H1 (cell line): ENCODE measurements around the gene C11orf98. TPM values are rescaled to one million over a fixed set of nuclear protein-coding genes. Genes with fewer than 3 reads are reported as not detected.

Source experiments
- CTCF ChIA-PET: fragments of 300-600 bp; sonication (Branson Sonifier 250); formaldehyde crosslinking; loops from one replicate; lab custom pipeline; 2021; ENCODE audit not compliant: partially characterized antibody; lab: Charles Lee
- POLR2A ChIA-PET: fragments of 300-600 bp; sonication (Branson Sonifier 250); formaldehyde crosslinking; loops from one replicate; lab custom pipeline; 2021; ENCODE audit warnings: inconsistent platforms; ENCODE audit not compliant: partially characterized antibody; lab: Charles Lee
- DNase-seq, 2 experiments: peaks; one replicate each; pipeline versions ENCODE4 v3.0.0 to v3.0.0-alpha.2; 2010 to 2022; ENCODE audit warnings: low spot score in 2 of 2, low read depth in 1 of 2, mixed read lengths in 1 of 2
- FAIRE-seq: peaks from 2 replicates; lab custom pipeline; 2011; peaks lifted over from hg19 to GRCh38; lab: Jason Lieb, UNC
- H2AFZ ChIP-seq: 2 replicates; pipeline ENCODE4 v1.8.1; 2012; ENCODE audit warnings: low read length, inconsistent platforms
- H2AK5ac ChIP-seq: 2 replicates; pipeline ENCODE4 v1.6.1; 2013; ENCODE audit warnings: low read depth, low read length
- H2BK120ac ChIP-seq: replicated peaks from 2 replicates; pipeline ENCODE3; 2013; ENCODE audit warnings: low read depth, low read length, inconsistent platforms
- H2BK12ac ChIP-seq: 2 replicates; pipeline ENCODE4 v1.6.1; 2013; ENCODE audit warnings: low read depth, low read length
- H2BK15ac ChIP-seq: 2 replicates; pipeline ENCODE4 v1.6.1; 2013; ENCODE audit warnings: low read length
- H2BK20ac ChIP-seq: 2 replicates; pipeline ENCODE4 v1.6.1; 2013; ENCODE audit warnings: low read length
- H2BK5ac ChIP-seq: 2 replicates; pipeline ENCODE4 v1.6.1; 2013; ENCODE audit warnings: low read depth, low read length
- H3K14ac ChIP-seq: 2 replicates; pipeline ENCODE4 v1.6.1; 2013; ENCODE audit warnings: inconsistent platforms; ENCODE audit not compliant: insufficient read length
- H3K18ac ChIP-seq: 2 replicates; pipeline ENCODE4 v1.6.1; 2013; ENCODE audit warnings: low read length; ENCODE audit errors: extremely low read depth
- H3K23ac ChIP-seq: 2 replicates; pipeline ENCODE4 v1.6.1; 2013; ENCODE audit warnings: inconsistent platforms; ENCODE audit not compliant: insufficient read length
- H3K23me2 ChIP-seq: 2 replicates; pipeline ENCODE4 v1.6.1; 2013; ENCODE audit warnings: low read depth, low read length
- H3K27ac ChIP-seq: 2 replicates; pipeline ENCODE4 v1.6.1; 2011; ENCODE audit warnings: low read depth, low read length, inconsistent platforms
- H3K27me3 ChIP-seq, 4 experiments: replicated peaks in 1 of 4; 1 replicate in 1 of 4; 2 replicates in 3 of 4; pipeline versions ENCODE4 v1.6.1 to v1.8.1; 2011 to 2013; ENCODE audit warnings: low read length in 3 of 4, mild to moderate bottlenecking in 3 of 4, inconsistent platforms in 2 of 4, mixed read lengths in 2 of 4, moderate library complexity in 1 of 4; ENCODE audit not compliant: control insufficient read depth in 3 of 4, insufficient read depth in 3 of 4; ENCODE audit errors: extremely low read depth in 1 of 4
- H3K36me3 ChIP-seq, 4 experiments: 2 replicates each; pipeline versions ENCODE4 v1.6.1 to v1.8.1; 2011 to 2013; ENCODE audit warnings: mild to moderate bottlenecking in 4 of 4, low read length in 3 of 4, moderate library complexity in 2 of 4, control low read depth in 1 of 4, inconsistent platforms in 1 of 4; ENCODE audit not compliant: insufficient read depth in 4 of 4, control insufficient read depth in 2 of 4
- H3K4ac ChIP-seq: replicated peaks from 2 replicates; pipeline ENCODE3; 2013; ENCODE audit warnings: low read length, low read depth, mixed read lengths, inconsistent platforms; ENCODE audit not compliant: insufficient read length
- H3K4me1 ChIP-seq, 4 experiments: replicated peaks in 1 of 4; 1 replicate in 1 of 4; 2 replicates in 3 of 4; pipeline versions ENCODE4 v1.6.1 to v1.8.1; 2011 to 2013; ENCODE audit warnings: low read length in 3 of 4, inconsistent platforms in 2 of 4, mixed read lengths in 1 of 4; ENCODE audit not compliant: insufficient read depth in 4 of 4, control insufficient read depth in 3 of 4
- H3K4me2 ChIP-seq, 2 experiments: 2 replicates each; pipeline versions ENCODE4 v1.6.1 to v1.8.1; 2011 to 2013; ENCODE audit warnings: low read depth in 2 of 2, low read length in 2 of 2, control low read depth in 1 of 2, inconsistent platforms in 1 of 2, mild to moderate bottlenecking in 1 of 2; ENCODE audit not compliant: insufficient read depth in 1 of 2
- H3K4me3 ChIP-seq, 4 experiments: fragments of 200-600, 300-600 bp in 1 of 4; sonication (generic), shearing (Covaris generic), sonication (Bioruptor Twin) in 1 of 4; 2 replicates each; pipeline versions ENCODE4 v1.5.1 to v1.8.1; 2011 to 2016; ENCODE audit warnings: low read length in 4 of 4, low read depth in 3 of 4, control low read depth in 2 of 4, inconsistent platforms in 2 of 4, mild to moderate bottlenecking in 2 of 4, mixed read lengths in 1 of 4, moderate library complexity in 1 of 4; ENCODE audit not compliant: insufficient read depth in 2 of 4; ENCODE audit errors: extremely low read depth in 1 of 4
- H3K56ac ChIP-seq: replicated peaks from 2 replicates; pipeline ENCODE3; 2013; ENCODE audit warnings: low read depth, mild to moderate bottlenecking, mixed read lengths, low read length, inconsistent platforms; ENCODE audit not compliant: insufficient read length
- H3K79me1 ChIP-seq: 2 replicates; pipeline ENCODE4 v1.6.1; 2013; ENCODE audit warnings: low read depth, low read length, control low read depth
- H3K79me2 ChIP-seq, 2 experiments: 2 replicates each; pipeline versions ENCODE4 v1.6.1 to v1.8.1; 2012 to 2013; ENCODE audit warnings: low read length in 2 of 2, mild to moderate bottlenecking in 2 of 2, inconsistent platforms in 1 of 2; ENCODE audit not compliant: insufficient read depth in 2 of 2, control insufficient read depth in 1 of 2
- H3K9ac ChIP-seq, 4 experiments: replicated peaks in 1 of 4; 1 replicate in 1 of 4; 2 replicates in 3 of 4; pipeline versions ENCODE4 v1.6.1 to v1.8.1; 2011 to 2013; ENCODE audit warnings: low read depth in 3 of 4, low read length in 3 of 4, control low read depth in 2 of 4, mild to moderate bottlenecking in 2 of 4, moderate library complexity in 2 of 4, inconsistent platforms in 1 of 4; ENCODE audit errors: extremely low read depth in 1 of 4
- H3K9me3 ChIP-seq, 2 experiments: 2 replicates each; pipeline versions ENCODE4 v1.6.1 to v1.8.1; 2012 to 2013; ENCODE audit warnings: mild to moderate bottlenecking in 2 of 2, moderate library complexity in 2 of 2, control low read depth in 1 of 2, inconsistent platforms in 1 of 2, low read depth in 1 of 2, low read length in 1 of 2, mixed read lengths in 1 of 2; ENCODE audit not compliant: insufficient read depth in 2 of 2
- H4K20me1 ChIP-seq, 2 experiments: replicated peaks in 1 of 2; 2 replicates each; pipeline versions ENCODE3 to v1.8.1; 2011 to 2013; ENCODE audit warnings: inconsistent platforms in 2 of 2, low read length in 2 of 2, mild to moderate bottlenecking in 1 of 2; ENCODE audit not compliant: insufficient read depth in 2 of 2, control insufficient read depth in 1 of 2
- H4K5ac ChIP-seq: 2 replicates; pipeline ENCODE4 v1.6.1; 2013; ENCODE audit warnings: low read length, low read depth, mixed read lengths, inconsistent platforms; ENCODE audit not compliant: insufficient read length
- H4K8ac ChIP-seq: 2 replicates; pipeline ENCODE4 v1.8.0; 2013; ENCODE audit warnings: mild to moderate bottlenecking, moderate library complexity, low read length, inconsistent platforms; ENCODE audit not compliant: insufficient read depth; ENCODE audit errors: extremely low read depth
- H4K91ac ChIP-seq: replicated peaks from 2 replicates; pipeline ENCODE3; 2013; ENCODE audit warnings: low read length, mixed read lengths, inconsistent platforms; ENCODE audit not compliant: insufficient read length
- CTCF ChIP-seq, 3 experiments: IDR thresholded peaks; 1 replicate in 2 of 3; 2 replicates in 1 of 3; pipeline versions ENCODE4 v1.5.1 to v1.6.1; 2011; ENCODE audit warnings: low read length in 3 of 3, mild to moderate bottlenecking in 3 of 3, inconsistent platforms in 2 of 3, low read depth in 1 of 3, moderate library complexity in 1 of 3; ENCODE audit not compliant: insufficient read depth in 1 of 3; ENCODE audit errors: control extremely low read depth in 1 of 3
- TBP ChIP-seq: IDR thresholded peaks from 2 replicates; pipeline ENCODE4 v1.6.1; 2011; ENCODE audit warnings: low read depth, low read length, improper control_type of control experiment
- YY1 ChIP-seq: IDR thresholded peaks from 2 replicates; pipeline ENCODE4 v1.6.1; 2011; ENCODE audit warnings: low read depth, mild to moderate bottlenecking, low read length
- WGBS, 2 experiments: shearing (Covaris generic) in 1 of 2; methylation state at CpG; one replicate each; pipeline versions ENCODE4 v1.1.6 to v1.1.7; 2013 to 2015; ENCODE audit warnings: low lambda C conversion rate in 2 of 2, mixed read lengths in 2 of 2, inconsistent platforms in 1 of 2, low coverage in 1 of 2, missing lambda C conversion rate in 1 of 2; ENCODE audit not compliant: insufficient replicate concordance in 2 of 2, insufficient coverage in 1 of 2, insufficient read length in 1 of 2; ENCODE audit errors: extremely low coverage in 1 of 2, missing lambda C conversion rate in 1 of 2; 5-methylcytosine and 5-hydroxymethylcytosine counted together
- polyA plus RNA-seq, 7 experiments: library from polyadenylated mRNA; depleted of rRNA in 3 of 7; stranded (reverse) in 5 of 7; unstranded in 2 of 7; fragments of >200 nt in 5 of 7; fragments of 200-250 nt in 2 of 7; gene quantifications; 1 replicate in 5 of 7; 2 replicates in 1 of 7; 4 replicates in 1 of 7; pipeline versions ENCODE4 v1.2.1 to v1.2.3, GENCODE V29; 2011 to 2013; ENCODE audit warnings: missing spikeins in 2 of 7, mixed read lengths in 2 of 7
- total RNA-seq: library from RNA; stranded (reverse); fragmentation: NEBNext Ultra II Directional; extraction: Animal tissue kit (Norgen Biotek cat#: 25700); gene quantifications from 2 replicates; pipeline ENCODE4 v1.2.1, GENCODE V29; 2021

The C11orf98 gene
- total and polyA plus RNA-seq, 2 of the 8 experiments (the other 6 are each of a cell fraction or from before 2014, with no cell fraction given) = 68.0 to 171 TPM

- POLR2A ChIA-PET = interaction anchor here (0.6 to 61.4 kb wide), 31 partner anchors 9 to 171 kb away, joined by 3 to 2041 read pairs (median 8); partner anchors contain the start of genes B3GAT3, C11orf98, CSKMT and EEF1G
- peak; percentile 66 for FAIRE-seq
- H3K4me2 ChIP-seq = peak overlapping the region; percentile 99
- peak; percentile 100 for TF ChIP-seq YY1
- peak; percentile 82; the same call in 1 of the 2 replicates for TF ChIP-seq TBP
- peak in 1 of 3 experiments; percentile 1; a peak in 1 of 4 replicates for TF ChIP-seq CTCF (IDR thresholded peaks at IDR 0.05; ENCODE audit: control extremely low read depth in 1 of 3, insufficient read depth in 1 of 3, low read depth in 1 of 3, low read length in 3 of 3)
Observed at GRCh38 chr11:62709247-62710000, 44.4 kb upstream of the C11orf98 start.

More at GRCh38 chr11:62709247-62710000, 44.4 kb upstream of the C11orf98 start:
- H4K20me1 ChIP-seq = no peaks in the 10 kb centered on the region
- H3K4ac ChIP-seq = no peak overlapping the region
- H3K9me3 ChIP-seq = no peaks in the 10 kb centered on the region
- no peak overlapping the region for H3K23ac ChIP-seq
- CTCF ChIA-PET = interaction anchor here (0.6 to 2.6 kb wide), 7 partner anchors 13 to 59 kb away, joined by 3 to 9 read pairs (median 3); partner anchors contain the start of gene ZBTB3
- no peak overlapping the region for H2BK15ac ChIP-seq
- H3K27ac ChIP-seq = peak overlapping the region; percentile 95
- H2BK120ac ChIP-seq = peak overlapping the region; percentile 44
- H3K18ac ChIP-seq = peak overlapping the region; percentile 60
- H2BK12ac ChIP-seq = peak overlapping the region; percentile 85; the same call in 1 of the 2 replicates
- H2BK20ac ChIP-seq = no peak overlapping the region
- H3K14ac ChIP-seq = no peak overlapping the region
- H3K4me3 ChIP-seq = peak overlapping the region; percentile 68 to 89 (median 84)
- H3K27me3 ChIP-seq = no peaks in the 10 kb centered on the region
- H3K36me3 ChIP-seq = peaks cover 15 to 38% (median 20%) of the 10 kb centered on the region in 4 experiments
- peaks cover 22% of the 10 kb centered on the region for H3K23me2 ChIP-seq
- H2AFZ ChIP-seq = peak overlapping the region; percentile 45; the same call in 1 of the 2 replicates
- peaks cover 7 to 39% (median 20%) of the 10 kb centered on the region in 4 experiments for H3K4me1 ChIP-seq
- H2BK5ac ChIP-seq = peak overlapping the region; percentile 96
- no peaks in the 10 kb centered on the region; the same call in 1 of the 2 replicates for H3K79me1 ChIP-seq
- peak overlapping the region; percentile 61 to 92 (median 90) for H3K9ac ChIP-seq
- peak overlapping the region; percentile 92 for H4K5ac ChIP-seq
- peak overlapping the region; percentile 96 for H4K91ac ChIP-seq
- H3K56ac ChIP-seq = peak overlapping the region; percentile 87
- WGBS, 2 experiments = 3% methylated on average over 44 of the region's 47 CpGs; no CpG with 5 or more reads in 1 of the 2 experiments
- peak; percentile 93 to 95 for DNase-seq
- peak overlapping the region; percentile 14; the same call in 1 of the 2 replicates for H2AK5ac ChIP-seq
- peaks cover 0 to 10% of the 10 kb centered on the region in 2 experiments; a peak in 1 of 4 replicates for H3K79me2 ChIP-seq
- peak overlapping the region; percentile 100; the same call in 1 of the 2 replicates for H4K8ac ChIP-seq
